ENCODE data around the gene SAP30.

Gene SAP30

DNA sequence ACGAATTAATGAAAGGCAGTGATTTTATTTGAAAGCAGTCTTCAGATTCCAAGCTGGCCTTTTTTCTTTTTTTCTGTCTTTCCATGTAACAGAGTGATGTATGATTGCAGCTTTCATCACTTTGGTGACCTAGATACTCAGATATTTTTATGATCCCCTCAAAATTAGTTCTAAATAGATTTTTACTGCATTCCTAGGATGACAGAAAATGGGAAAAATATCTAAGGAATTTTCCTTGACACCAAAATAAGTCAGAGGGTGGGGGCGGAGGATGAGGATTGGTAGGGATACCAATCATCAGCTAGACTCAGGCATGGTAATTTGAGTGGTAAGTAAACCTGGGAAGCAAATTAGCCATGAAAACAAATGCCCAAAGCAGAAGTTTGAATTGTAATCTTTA lies 24.7 kb upstream of the SAP30 start:
- no peak overlapping the region for H3K27ac ChIP-seq
- TF ChIP-seq ZFX (IDR thresholded peaks at IDR 0.05) = no peak
- TF ChIP-seq, protein P1, sequence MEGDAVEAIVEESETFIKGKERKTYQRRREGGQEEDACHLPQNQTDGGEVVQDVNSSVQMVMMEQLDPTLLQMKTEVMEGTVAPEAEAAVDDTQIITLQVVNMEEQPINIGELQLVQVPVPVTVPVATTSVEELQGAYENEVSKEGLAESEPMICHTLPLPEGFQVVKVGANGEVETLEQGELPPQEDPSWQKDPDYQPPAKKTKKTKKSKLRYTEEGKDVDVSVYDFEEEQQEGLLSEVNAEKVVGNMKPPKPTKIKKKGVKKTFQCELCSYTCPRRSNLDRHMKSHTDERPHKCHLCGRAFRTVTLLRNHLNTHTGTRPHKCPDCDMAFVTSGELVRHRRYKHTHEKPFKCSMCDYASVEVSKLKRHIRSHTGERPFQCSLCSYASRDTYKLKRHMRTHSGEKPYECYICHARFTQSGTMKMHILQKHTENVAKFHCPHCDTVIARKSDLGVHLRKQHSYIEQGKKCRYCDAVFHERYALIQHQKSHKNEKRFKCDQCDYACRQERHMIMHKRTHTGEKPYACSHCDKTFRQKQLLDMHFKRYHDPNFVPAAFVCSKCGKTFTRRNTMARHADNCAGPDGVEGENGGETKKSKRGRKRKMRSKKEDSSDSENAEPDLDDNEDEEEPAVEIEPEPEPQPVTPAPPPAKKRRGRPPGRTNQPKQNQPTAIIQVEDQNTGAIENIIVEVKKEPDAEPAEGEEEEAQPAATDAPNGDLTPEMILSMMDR (conservative IDR thresholded peaks at IDR 0.05) = no peak

DNA sequence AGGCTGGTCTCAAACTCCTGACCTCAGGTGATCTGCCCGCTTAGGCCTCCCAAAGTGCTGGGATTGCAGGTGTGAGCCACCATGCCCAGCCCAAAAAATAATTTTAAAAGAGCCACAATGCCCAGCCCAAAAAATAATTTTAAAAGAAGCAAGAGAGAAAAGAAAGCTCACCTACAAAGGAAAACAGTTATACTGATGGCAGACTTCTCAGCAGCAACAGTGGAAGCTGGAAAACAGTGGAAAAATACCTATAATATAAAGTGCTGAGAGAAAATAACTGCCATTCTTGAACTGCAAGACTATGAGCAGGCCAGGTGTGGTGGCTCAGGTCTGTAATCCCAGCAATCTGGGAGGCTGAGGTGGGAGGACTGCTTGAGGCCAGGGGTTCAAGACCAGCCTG lies 23.3 kb upstream of the SAP30 start:
- TF ChIP-seq ZFX (IDR thresholded peaks at IDR 0.05) = no peak
- TF ChIP-seq, protein P1 (conservative IDR thresholded peaks at IDR 0.05) = no peak

GRCh38 chr4:173357939-173358338 lies 12.8 kb upstream of the SAP30 start:
- H3K27ac ChIP-seq = no peak overlapping the region
- TF ChIP-seq ZFX (IDR thresholded peaks at IDR 0.05) = no peak
- TF ChIP-seq, protein P1 (conservative IDR thresholded peaks at IDR 0.05) = no peak

More for the DNA sequence above, 23.3 kb upstream of the SAP30 start:
- H3K27ac ChIP-seq = no peak overlapping the region

- H3K27ac ChIP-seq = no peak overlapping the region
- no peak for TF ChIP-seq ZFX (IDR thresholded peaks at IDR 0.05)
- TF ChIP-seq, protein P1 (conservative IDR thresholded peaks at IDR 0.05) = peak; percentile 52
Measured at GRCh38 chr4:173360587-173361221, 10.1 kb upstream of the SAP30 start.

GRCh38 chr4:173362666-173363065 lies 8.1 kb upstream of the SAP30 start:
- H3K27ac ChIP-seq = no peak overlapping the region
- TF ChIP-seq, protein P1 (conservative IDR thresholded peaks at IDR 0.05) = no peak
- TF ChIP-seq ZFX (IDR thresholded peaks at IDR 0.05) = no peak

DNA sequence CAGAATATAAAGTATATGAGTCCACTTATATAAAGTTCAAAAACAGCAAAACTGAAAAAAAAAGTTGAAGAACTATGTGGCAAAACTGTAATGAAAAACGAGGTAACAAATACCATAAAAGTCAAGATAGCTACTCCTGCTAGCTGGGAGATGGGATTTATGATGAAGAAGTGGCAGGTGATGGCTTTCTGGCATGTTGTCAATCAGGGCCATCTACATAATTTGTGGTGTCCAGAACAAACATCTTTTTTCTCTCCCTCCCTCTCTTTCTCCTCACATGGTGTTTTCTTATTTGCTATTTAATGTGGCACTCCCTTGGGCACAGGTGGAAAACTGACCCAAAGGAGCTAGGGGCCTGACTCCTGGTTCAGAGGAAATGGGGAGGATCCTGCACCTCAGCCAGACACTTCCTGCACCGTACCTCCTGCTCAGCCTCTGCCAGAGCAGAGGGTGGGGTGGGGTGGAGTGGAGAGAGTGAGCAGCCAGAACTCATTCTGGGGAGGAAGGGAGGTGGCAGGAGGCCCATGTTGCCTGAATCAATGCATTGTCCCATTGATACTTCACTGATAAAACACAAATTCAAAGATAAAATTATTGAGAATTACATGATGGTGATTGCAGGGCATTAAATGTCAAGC lies 5.3 kb upstream of the SAP30 start:
- H3K27ac ChIP-seq = no peak overlapping the region
- no peak for TF ChIP-seq ZFX (IDR thresholded peaks at IDR 0.05)
- TF ChIP-seq, protein P1 (conservative IDR thresholded peaks at IDR 0.05) = no peak

GRCh38 chr4:173367285-173367684 lies 3.5 kb upstream of the SAP30 start:
- no peak overlapping the region for H3K27ac ChIP-seq
- TF ChIP-seq ZFX (IDR thresholded peaks at IDR 0.05) = no peak
- TF ChIP-seq, protein P1 (conservative IDR thresholded peaks at IDR 0.05) = no peak
